HG02970 (cell line): ENCODE results near the gene ATP8A2.

Experiments
- ATAC-seq: cut with Tn5 transposase; IDR thresholded peaks from one replicate; pipeline ENCODE4 v1.9.1; 2021; ENCODE audit warnings: mild to moderate bottlenecking, moderate library complexity, moderate number of reproducible peaks; ENCODE audit not compliant: unreplicated experiment, low FRiP score

The ATP8A2 gene

GRCh38 chr13:25709088-25709487 lies 337.3 kb downstream of the ATP8A2 start:
- ATAC-seq, result no peak

- no peak for ATAC-seq
Observed at GRCh38 chr13:25715760-25716159, 344.0 kb downstream of the ATP8A2 start.

GRCh38 chr13:25717666-25718197 lies 346.0 kb downstream of the ATP8A2 start:
- no peak for ATAC-seq

- no peak for ATAC-seq
Observed at GRCh38 chr13:25719666-25720065, 347.9 kb downstream of the ATP8A2 start.

DNA sequence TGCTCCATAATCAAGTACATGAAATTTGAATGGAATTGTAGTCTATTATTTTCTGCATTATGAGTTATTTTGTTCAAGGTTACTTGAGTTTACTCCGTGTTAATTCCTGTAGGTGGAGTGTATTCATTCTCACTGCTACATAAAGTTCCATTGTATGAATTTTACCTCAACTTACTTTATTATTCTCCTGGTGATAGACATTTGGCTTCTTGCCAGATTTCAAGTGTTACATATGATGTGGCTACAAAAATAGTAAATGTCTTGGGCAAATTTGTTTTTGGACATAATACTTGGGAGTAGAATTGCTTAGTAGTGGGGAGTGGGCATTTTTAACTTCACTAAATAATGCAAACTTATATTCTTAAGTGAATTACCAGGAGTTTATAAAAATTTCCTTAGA lies 351.1 kb downstream of the ATP8A2 start:
- no peak for ATAC-seq

- no peak for ATAC-seq
Observed at GRCh38 chr13:25725104-25725503, 353.3 kb downstream of the ATP8A2 start.

- ATAC-seq, result no peak
Observed at GRCh38 chr13:25727250-25727649, 355.5 kb downstream of the ATP8A2 start.

- no peak for ATAC-seq
Observed at GRCh38 chr13:25727810-25728209, 356.0 kb downstream of the ATP8A2 start.

- no peak for ATAC-seq
Observed at GRCh38 chr13:25729201-25729600, 357.4 kb downstream of the ATP8A2 start.

DNA sequence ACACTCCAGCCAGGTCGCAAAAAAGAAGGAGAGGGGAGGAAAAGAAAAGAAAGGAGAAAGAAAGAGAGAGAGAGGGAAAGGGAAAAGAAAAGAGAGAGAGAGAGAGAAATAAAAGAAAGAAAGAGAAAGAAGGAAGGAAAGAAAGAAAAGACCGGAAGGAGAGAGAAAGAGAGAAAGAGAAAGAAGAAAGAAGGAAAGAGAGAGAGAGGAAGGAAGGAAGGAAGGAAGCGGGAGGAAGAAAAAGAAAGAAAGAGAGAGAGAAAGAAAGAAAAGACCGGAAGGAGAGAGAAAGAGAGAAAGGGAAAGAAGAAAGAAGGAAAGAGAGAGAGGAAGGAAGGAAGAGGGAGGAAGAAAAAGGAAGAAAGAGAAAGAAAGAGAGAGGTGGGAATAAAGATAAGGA lies 359.3 kb downstream of the ATP8A2 start:
- ATAC-seq, result no peak

DNA sequence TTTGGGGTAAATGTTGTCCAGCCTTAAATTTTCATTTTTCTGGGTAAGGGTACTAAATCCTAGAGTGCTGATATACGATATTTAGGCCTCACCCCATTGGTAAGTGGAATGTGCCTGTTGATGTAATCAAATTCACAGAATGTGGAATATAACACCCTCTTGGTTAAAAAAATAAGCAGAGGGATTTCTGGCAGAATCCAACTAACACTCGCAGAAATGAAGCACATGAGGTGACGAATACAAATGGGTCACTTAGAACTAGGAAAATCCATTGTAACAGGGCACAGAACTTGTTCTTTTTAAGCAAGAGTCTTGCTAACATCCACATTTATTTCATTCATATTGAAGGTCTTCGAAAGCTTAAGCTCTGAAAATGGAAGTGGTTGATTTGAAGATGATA lies 359.8 kb downstream of the ATP8A2 start:
- ATAC-seq, result no peak

DNA sequence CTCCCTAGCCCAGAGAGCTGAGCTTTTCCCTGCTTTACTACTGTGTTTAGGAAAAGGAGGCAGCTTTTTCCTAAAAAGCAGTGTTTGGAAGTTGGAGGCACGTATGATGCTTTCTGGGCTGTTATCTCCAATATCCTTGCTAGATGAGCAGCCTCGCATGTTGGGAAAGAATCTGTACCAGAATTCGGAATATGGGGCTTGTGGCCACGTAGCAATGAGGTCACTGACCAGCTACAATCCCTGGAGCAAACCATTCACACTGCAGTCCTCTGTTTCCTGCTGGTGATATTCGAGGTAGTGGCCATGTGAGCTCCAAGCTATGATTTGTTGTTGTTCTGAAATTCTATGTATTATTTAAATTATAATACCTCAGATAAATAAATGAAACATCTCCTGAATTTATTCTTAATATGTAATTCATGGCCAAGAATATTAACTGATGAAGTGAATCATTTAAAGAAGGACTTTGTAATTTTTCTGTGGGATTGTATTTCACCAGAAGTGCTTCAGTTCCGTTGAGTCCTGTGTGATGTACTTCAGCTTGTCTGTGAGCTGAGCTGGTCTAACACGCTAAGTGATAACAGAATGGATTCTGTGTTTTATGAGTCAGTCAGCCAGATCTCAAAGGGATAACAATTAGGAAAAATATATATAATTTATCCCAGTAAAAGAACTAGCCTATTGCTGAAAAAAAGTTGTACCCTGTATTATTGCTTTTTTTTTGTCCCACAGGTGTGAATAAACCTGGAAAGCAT lies 360.5 kb downstream of the ATP8A2 start:
- ATAC-seq, result no peak

DNA sequence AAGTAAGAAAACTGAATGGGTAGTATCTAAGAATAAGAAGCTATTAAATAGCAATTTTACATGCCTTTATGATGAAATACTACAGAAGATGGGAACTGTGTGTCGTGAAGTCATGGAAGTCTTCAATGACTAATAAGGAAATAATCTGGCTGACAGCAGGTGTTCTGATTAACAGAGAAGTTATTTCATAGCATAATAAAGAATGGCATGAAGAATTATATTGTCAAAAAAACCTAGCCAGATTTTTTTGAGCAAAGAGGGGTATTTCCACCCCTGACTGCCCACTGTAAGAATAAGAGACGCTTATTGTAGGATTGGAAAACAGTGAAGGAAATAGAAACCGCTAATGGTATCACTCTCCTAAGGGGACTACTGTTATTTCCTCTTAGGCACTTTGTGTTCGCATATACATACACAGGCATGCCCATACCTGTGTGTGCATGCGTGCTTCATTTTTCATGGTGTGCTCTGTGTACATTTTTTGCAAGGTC lies 361.3 kb downstream of the ATP8A2 start:
- ATAC-seq, result no peak

DNA sequence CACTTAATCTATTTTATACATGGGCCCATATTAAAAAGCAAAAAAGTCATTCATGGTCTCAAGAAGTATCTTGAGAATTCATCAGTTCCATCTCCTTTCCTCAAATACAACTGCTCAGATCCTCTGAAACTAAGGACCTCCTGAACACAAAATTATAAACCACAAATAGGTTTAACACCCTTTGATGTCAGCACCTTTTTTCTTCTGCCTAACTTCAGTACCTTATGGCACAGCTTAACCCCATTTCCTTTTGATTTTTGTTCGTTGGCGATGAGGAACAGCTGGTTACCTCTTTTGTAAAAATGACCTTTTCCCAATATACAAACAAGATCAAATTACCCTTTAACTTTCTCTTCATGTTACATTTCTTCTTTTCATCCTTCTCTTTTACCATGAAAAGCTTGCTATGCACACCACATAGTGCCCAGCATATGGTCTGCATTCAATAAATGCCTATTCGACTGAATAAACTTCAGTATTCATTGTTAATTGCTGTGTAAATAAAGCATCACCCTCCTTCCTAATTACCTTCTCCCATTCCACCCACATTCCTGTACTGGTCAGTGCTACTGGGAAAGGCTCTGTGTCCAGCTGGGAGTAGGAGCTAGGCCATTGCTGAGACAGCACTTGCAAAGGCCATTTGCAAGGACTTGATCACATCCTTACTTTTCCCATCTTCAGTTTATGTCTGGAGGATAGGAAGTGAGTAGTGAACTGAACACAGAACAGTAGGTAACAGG lies 362.1 kb downstream of the ATP8A2 start:
- no peak for ATAC-seq

GRCh38 chr13:25738342-25739196 lies 366.8 kb downstream of the ATP8A2 start:
- ATAC-seq, result no peak

DNA sequence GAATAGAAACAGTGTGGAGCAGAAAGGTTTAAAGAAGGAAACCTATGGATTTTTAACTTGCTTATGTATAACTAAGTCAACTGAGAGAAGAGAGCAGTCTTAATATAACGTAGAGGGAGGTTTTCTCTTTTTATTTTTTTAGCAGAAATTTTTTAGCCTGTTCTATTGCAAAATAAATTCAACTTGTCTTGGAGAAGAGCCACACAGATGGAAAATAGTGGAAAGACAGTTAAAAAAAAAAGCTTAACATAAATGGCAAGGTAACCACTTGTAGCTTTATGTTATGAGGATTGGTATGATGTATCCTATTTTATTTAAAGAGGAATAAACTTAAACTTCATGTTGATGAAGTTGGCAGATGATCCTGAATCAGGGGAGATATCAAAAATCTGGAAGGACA lies 367.6 kb downstream of the ATP8A2 start:
- no peak for ATAC-seq

DNA sequence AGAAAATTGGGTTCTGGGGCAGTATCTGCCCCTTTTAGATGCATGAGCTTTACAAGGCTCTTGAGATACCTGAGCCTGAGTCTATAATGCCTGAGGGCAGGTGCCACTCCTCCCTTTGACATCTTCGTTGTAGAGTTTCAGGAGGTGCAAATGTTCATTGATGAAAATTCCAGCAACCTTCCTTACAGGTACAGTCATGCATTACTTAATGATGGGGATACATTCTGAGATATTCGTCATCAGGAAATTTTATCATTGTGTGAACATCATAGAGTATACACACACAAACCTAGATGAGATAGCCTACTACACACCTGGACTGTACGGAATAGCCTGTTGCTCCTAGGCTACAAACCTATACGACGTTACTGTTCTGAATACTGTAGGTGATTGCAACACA lies 370.0 kb downstream of the ATP8A2 start:
- no peak for ATAC-seq

GRCh38 chr13:25742220-25742619 lies 370.4 kb downstream of the ATP8A2 start:
- ATAC-seq, result no peak

DNA sequence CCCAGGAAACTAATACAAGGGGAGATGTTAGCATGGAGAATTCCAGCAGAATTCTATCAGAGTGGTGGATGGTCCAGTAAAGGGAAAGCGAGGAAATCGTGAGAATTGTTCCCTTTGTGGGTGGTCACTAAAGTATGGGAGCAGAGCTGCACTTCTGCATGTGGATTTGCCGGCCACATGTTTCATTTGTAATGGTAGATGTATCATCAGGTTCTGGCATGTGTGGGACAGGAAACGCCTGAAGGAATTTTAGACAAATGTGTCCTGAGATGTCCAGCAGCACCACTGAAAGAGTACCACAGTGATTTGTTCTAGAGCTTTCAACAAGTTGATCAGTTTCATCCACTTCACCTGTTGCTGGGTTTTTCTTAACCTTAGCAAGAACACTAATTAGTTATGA lies 371.6 kb downstream of the ATP8A2 start:
- no peak for ATAC-seq

DNA sequence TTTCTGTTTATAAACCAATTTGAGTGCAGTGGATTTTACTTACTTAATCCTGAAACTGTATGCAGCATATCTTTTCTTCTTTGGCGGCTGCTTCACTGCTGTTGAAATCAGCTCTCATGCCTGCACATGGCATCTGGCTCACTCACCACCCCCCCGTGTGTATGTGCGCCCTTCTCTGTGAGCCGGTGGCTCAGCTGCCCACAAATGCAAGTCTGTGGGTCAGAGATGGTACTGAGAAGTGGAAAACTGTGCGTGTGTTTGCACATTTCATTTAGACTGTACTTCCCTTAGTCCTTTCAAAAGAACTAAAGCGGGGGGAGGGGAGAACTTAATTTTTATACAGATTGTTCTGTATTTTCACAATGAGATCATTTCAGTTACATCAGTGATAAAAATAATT lies 372.4 kb downstream of the ATP8A2 start:
- ATAC-seq, result no peak

- no peak for ATAC-seq
Observed at GRCh38 chr13:25746131-25746530, 374.4 kb downstream of the ATP8A2 start.
